ENCODE measurements around the gene EXOC3L4.

DNA sequence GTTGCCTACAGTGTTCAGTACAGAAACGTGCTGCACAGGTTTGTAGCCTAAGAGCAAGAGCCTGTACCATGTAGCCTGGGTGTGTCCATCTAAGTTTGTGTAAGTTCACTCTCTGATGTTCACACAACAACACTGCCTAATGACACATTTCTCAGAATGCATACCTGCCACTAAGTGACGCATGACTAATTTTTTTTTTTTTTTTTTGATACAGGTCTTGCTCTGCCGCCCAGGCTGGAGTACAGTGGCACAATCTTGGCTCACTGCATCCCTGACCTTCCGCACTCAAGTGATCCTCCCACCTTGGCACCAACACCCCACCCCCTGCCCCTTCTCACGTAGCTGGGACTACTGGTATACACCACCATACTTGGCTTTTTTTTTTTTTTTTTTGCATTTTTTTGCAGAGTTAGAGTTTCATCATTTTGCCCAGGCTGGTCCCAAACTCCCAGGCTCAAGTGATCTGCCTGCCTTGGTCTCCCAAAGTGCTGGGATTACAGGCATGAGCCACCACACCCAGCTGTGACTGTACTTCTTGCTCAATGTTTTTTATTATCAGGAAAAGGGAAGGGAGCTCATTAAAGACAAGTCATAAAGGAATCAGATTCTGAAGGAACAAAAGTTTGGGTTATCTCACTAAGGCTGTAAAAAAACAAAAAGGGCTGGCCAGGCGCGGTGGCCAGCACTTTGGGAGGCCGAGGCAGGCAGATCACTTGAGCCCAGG is 27.1 kb upstream of the EXOC3L4 start:
- TF ChIP-seq RUNX1 (IDR thresholded peaks at IDR 0.05; ENCODE audit: low read depth) (no peak), KDM1A (IDR thresholded peaks at IDR 0.05) (no peak), HCFC1 (IDR thresholded peaks at IDR 0.05; ENCODE audit: low read depth, low read length) (no peak)
- TF ChIP-seq, protein P1, sequence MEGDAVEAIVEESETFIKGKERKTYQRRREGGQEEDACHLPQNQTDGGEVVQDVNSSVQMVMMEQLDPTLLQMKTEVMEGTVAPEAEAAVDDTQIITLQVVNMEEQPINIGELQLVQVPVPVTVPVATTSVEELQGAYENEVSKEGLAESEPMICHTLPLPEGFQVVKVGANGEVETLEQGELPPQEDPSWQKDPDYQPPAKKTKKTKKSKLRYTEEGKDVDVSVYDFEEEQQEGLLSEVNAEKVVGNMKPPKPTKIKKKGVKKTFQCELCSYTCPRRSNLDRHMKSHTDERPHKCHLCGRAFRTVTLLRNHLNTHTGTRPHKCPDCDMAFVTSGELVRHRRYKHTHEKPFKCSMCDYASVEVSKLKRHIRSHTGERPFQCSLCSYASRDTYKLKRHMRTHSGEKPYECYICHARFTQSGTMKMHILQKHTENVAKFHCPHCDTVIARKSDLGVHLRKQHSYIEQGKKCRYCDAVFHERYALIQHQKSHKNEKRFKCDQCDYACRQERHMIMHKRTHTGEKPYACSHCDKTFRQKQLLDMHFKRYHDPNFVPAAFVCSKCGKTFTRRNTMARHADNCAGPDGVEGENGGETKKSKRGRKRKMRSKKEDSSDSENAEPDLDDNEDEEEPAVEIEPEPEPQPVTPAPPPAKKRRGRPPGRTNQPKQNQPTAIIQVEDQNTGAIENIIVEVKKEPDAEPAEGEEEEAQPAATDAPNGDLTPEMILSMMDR (IDR thresholded peaks at IDR 0.05 in 2 of 3, conservative IDR thresholded peaks at IDR 0.05 in 1 of 3; ENCODE audit: insufficient read depth in 2 of 3, low read depth in 1 of 3, low read length in 3 of 3): no peak
